Progenitor cell of endocrine pancreas (in vitro differentiated cells): ENCODE results near the gene GNGT2. TPM values are rescaled to one million over a fixed set of nuclear protein-coding genes. Genes with fewer than 3 reads are reported as not detected.
A peak's percentile ranks its signal among the peaks of the same experiment; 100 is the strongest.

Experiments used
- DNase-seq: peaks from one replicate; pipeline ENCODE4 v3.0.0; 2021; ENCODE audit warnings: low spot score; ENCODE audit not compliant: unreplicated experiment
- H3K27ac Mint-ChIP-seq: 2 replicates; pipeline ENCODE4 v1.8.0; 2021; ENCODE audit warnings: mild to moderate bottlenecking, moderate library complexity, mixed read lengths
- H3K27me3 Mint-ChIP-seq: 2 replicates; pipeline ENCODE4 v1.8.0; 2021; ENCODE audit warnings: mixed read lengths
- H3K36me3 Mint-ChIP-seq: 2 replicates; pipeline ENCODE4 v1.8.0; 2022; ENCODE audit warnings: mixed read lengths; ENCODE audit not compliant: insufficient read depth
- H3K4me1 Mint-ChIP-seq: 2 replicates; pipeline ENCODE4 v1.8.0; 2021; ENCODE audit warnings: low read depth, mixed read lengths
- H3K4me3 Mint-ChIP-seq: 2 replicates; pipeline ENCODE4 v1.8.0; 2021; ENCODE audit warnings: low read depth, mild to moderate bottlenecking, moderate library complexity, mixed read lengths
- H3K9me3 Mint-ChIP-seq: 2 replicates; pipeline ENCODE4 v1.8.0; 2021; ENCODE audit warnings: low read depth, mixed read lengths
- CTCF ChIP-seq: fragments of 200-600 bp; sonication (generic); IDR thresholded peaks from one replicate; pipeline ENCODE4 v1.5.0; 2021; ENCODE audit warnings: antibody characterized with exemption, mild to moderate bottlenecking; ENCODE audit not compliant: unreplicated experiment
- total RNA-seq: library from RNA; stranded (reverse); gene quantifications from 2 replicates; pipeline ENCODE4 v1.2.1, GENCODE V29; 2021

GNGT2 gene
- total RNA-seq, 1 donor from 2014 or later, result not detected

- peaks cover 1% of the 10 kb centered on the region for H3K4me1 Mint-ChIP-seq
- peak overlapping the region; percentile 26 for H3K27ac Mint-ChIP-seq
- H3K4me3 Mint-ChIP-seq, result peak overlapping the region; percentile 90
- H3K9me3 Mint-ChIP-seq, result no peaks in the 10 kb centered on the region
- no peak for TF ChIP-seq CTCF
- H3K36me3 Mint-ChIP-seq, result no peaks in the 10 kb centered on the region
- DNase-seq, result no peak
- peaks cover 11% of the 10 kb centered on the region for H3K27me3 Mint-ChIP-seq
Measured at GRCh38 chr17:49194297-49194607, 16.1 kb downstream of the GNGT2 start.

GRCh38 chr17:49193513-49194296 lies 16.7 kb downstream of the GNGT2 start:
- Mint-ChIP-seq H3K27ac (peak overlapping the region; percentile 99), H3K9me3 (no peaks in the 10 kb centered on the region), H3K36me3 (no peaks in the 10 kb centered on the region), H3K27me3 (peaks cover 11% of the 10 kb centered on the region), H3K4me1 (peaks cover 1% of the 10 kb centered on the region), H3K4me3 (peak overlapping the region; percentile 90)
- no peak for DNase-seq
- TF ChIP-seq CTCF, result no peak

GRCh38 chr17:49191917-49192741 lies 18.2 kb downstream of the GNGT2 start:
- peak; percentile 36 for TF ChIP-seq CTCF
- peak; percentile 96 for DNase-seq
- no peaks in the 10 kb centered on the region for H3K9me3 Mint-ChIP-seq
- H3K27me3 Mint-ChIP-seq, result peaks cover 11% of the 10 kb centered on the region
- peaks cover 1% of the 10 kb centered on the region for H3K4me1 Mint-ChIP-seq
- no peaks in the 10 kb centered on the region for H3K36me3 Mint-ChIP-seq
- H3K4me3 Mint-ChIP-seq, result peak overlapping the region; percentile 90
- peak overlapping the region; percentile 99 for H3K27ac Mint-ChIP-seq

GRCh38 chr17:49191409-49191916 lies 18.9 kb downstream of the GNGT2 start:
- peaks cover 1% of the 10 kb centered on the region for H3K4me1 Mint-ChIP-seq
- DNase-seq, result no peak
- H3K27me3 Mint-ChIP-seq, result peaks cover 11% of the 10 kb centered on the region
- H3K4me3 Mint-ChIP-seq, result peak overlapping the region; percentile 90
- H3K36me3 Mint-ChIP-seq, result no peaks in the 10 kb centered on the region
- peak overlapping the region; percentile 99 for H3K27ac Mint-ChIP-seq
- no peaks in the 10 kb centered on the region for H3K9me3 Mint-ChIP-seq
- no peak for TF ChIP-seq CTCF

GRCh38 chr17:49190932-49191331 lies 19.4 kb downstream of the GNGT2 start:
- Mint-ChIP-seq H3K9me3 (peaks cover 4% of the 10 kb centered on the region), H3K4me3 (peak overlapping the region; percentile 41), H3K27ac (peak overlapping the region; percentile 16), H3K36me3 (no peaks in the 10 kb centered on the region), H3K27me3 (peaks cover 11% of the 10 kb centered on the region), H3K4me1 (peaks cover 1% of the 10 kb centered on the region)
- no peak for TF ChIP-seq CTCF
- DNase-seq, result no peak
